ENCODE measurements around the gene KCNT2. TPM values are rescaled to one million over a fixed set of nuclear protein-coding genes. Genes with fewer than 3 reads are reported as not detected.

KCNT2 gene
- total RNA-seq, 2 experiments from 2014 or later = not detected

GRCh38 chr1:196260270-196260669, 348.0 kb downstream of the KCNT2 start:
- H3K27me3 Mint-ChIP-seq = no peaks in the 10 kb centered on the region
- no peak for DNase-seq
- POLR2A ChIA-PET = no interaction called here
- CTCF ChIA-PET = no interaction called here
- H3K4me3 Mint-ChIP-seq = no peak overlapping the region
- no peaks in the 10 kb centered on the region for H3K36me3 Mint-ChIP-seq (ENCODE audit: low read depth)
- no peak overlapping the region for H3K27ac Mint-ChIP-seq
- H3K9me3 Mint-ChIP-seq = no peaks in the 10 kb centered on the region
- no peaks in the 10 kb centered on the region for H3K4me1 Mint-ChIP-seq

DNA sequence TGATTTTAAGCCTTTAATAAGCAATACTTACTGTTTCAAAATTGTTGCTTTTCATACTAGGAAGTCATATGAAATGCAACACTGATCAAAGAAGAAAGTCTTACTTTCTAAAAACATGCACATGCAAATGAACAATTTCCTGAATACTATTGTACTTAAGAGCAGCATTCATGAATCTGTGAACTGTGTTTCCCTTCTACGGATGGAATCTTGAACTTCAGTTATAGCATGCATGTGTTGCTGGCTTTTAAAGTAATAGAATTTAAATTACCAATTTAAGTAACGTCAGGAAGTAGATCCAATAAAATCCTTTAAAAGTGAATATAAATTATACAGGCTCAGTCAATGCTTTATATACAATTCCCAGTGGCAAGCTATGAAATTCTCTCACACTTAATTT, 348.9 kb downstream of the KCNT2 start:
- H3K4me3 Mint-ChIP-seq = no peak overlapping the region
- POLR2A ChIA-PET = no interaction called here
- no peaks in the 10 kb centered on the region for H3K27me3 Mint-ChIP-seq
- CTCF ChIA-PET = no interaction called here
- H3K36me3 Mint-ChIP-seq (ENCODE audit: low read depth) = no peaks in the 10 kb centered on the region
- no peak overlapping the region for H3K27ac Mint-ChIP-seq
- H3K4me1 Mint-ChIP-seq = no peaks in the 10 kb centered on the region
- DNase-seq = no peak
- no peaks in the 10 kb centered on the region for H3K9me3 Mint-ChIP-seq

DNA sequence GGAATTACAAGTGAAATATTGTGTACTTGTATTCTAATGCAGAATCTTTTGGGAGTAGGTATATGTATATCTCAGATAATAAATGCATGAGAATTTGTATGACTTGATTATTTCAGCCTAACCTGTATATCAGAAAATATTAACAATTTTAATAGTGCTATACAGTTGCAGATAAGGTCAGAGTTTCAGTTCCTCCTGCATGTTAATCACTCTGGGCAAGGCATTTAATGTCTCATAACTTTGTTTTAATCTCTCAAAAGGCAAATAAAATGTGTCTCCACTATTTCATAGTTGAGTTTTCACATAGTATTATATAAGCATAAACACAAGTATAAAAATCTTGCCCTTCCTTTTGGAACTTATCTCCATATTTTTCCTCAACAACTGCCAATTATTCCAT, 352.5 kb downstream of the KCNT2 start:
- POLR2A ChIA-PET = no interaction called here
- H3K27ac Mint-ChIP-seq = no peak overlapping the region
- H3K9me3 Mint-ChIP-seq = no peaks in the 10 kb centered on the region
- CTCF ChIA-PET = no interaction called here
- no peaks in the 10 kb centered on the region for H3K27me3 Mint-ChIP-seq
- no peaks in the 10 kb centered on the region for H3K4me1 Mint-ChIP-seq
- H3K36me3 Mint-ChIP-seq (ENCODE audit: low read depth) = no peaks in the 10 kb centered on the region
- H3K4me3 Mint-ChIP-seq = no peak overlapping the region
- DNase-seq = no peak

DNA sequence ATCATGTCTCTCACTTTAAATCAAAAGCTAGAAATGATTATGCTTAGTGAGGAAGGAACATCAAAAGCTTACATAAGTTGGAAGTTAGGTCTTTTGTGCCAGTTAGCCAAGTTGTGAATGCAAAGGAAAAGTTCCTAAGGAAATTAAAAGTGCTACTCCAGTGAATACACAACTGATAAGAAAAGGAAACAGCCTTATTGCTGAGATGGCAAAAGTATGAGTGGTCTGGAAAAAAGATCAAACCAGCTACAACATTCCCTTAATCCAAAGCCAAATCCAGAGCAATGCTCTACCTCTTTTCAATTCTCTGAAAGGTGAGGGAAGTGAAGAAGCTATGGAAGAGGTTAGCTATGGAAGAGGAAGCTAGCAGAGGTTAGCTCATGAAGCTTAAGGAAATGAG, 378.7 kb downstream of the KCNT2 start:
- Mint-ChIP-seq H3K27me3 (no peaks in the 10 kb centered on the region), H3K9me3 (peaks cover 3% of the 10 kb centered on the region), H3K27ac (no peak overlapping the region), H3K4me1 (no peaks in the 10 kb centered on the region), H3K4me3 (no peak overlapping the region), H3K36me3 (ENCODE audit: low read depth) (no peaks in the 10 kb centered on the region)
- DNase-seq = no peak
- CTCF ChIA-PET = no interaction called here
- POLR2A ChIA-PET = no interaction called here

DNA sequence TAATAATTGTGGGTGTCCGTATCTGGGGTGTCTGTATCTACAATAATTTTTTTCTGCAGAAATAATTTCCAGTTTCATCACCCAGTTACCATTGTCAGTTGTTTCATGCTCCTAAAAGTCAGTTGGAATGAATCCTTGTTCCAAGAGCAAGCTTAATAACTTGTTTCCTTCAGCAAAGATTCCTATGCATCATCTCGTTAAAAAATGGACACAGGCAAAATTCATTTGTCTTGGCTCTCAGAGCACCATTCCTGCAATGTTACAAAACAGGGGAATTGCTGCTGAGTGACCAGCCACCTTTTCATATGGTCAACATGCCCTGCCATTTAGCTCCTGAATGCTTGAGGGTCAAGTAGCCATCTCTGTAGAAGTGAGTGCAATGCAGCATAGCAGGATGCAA, 393.4 kb downstream of the KCNT2 start:
- DNase-seq = no peak
- ChIA-PET CTCF (no interaction called here), POLR2A (no interaction called here)
- H3K36me3 Mint-ChIP-seq (ENCODE audit: low read depth) = no peaks in the 10 kb centered on the region
- no peaks in the 10 kb centered on the region for H3K4me1 Mint-ChIP-seq
- H3K27ac Mint-ChIP-seq = no peak overlapping the region
- H3K4me3 Mint-ChIP-seq = no peak overlapping the region
- H3K27me3 Mint-ChIP-seq = no peaks in the 10 kb centered on the region
- H3K9me3 Mint-ChIP-seq = no peaks in the 10 kb centered on the region

GRCh38 chr1:196209983-196210382, 398.3 kb downstream of the KCNT2 start:
- Mint-ChIP-seq H3K27me3 (no peaks in the 10 kb centered on the region), H3K27ac (no peak overlapping the region), H3K9me3 (no peaks in the 10 kb centered on the region), H3K4me3 (no peak overlapping the region), H3K36me3 (ENCODE audit: low read depth) (no peaks in the 10 kb centered on the region), H3K4me1 (no peaks in the 10 kb centered on the region)
- no peak for DNase-seq
- ChIA-PET POLR2A (no interaction called here), CTCF (no interaction called here)

- Mint-ChIP-seq H3K27me3 (no peaks in the 10 kb centered on the region), H3K4me1 (no peaks in the 10 kb centered on the region), H3K36me3 (ENCODE audit: low read depth) (no peaks in the 10 kb centered on the region), H3K27ac (no peak overlapping the region), H3K9me3 (no peaks in the 10 kb centered on the region), H3K4me3 (no peak overlapping the region)
- POLR2A ChIA-PET = no interaction called here
- CTCF ChIA-PET = no interaction called here
- DNase-seq = no peak
These were observed 399.0 kb downstream of the KCNT2 start for GRCh38 chr1:196209265-196209664.

- no peaks in the 10 kb centered on the region for H3K9me3 Mint-ChIP-seq
- H3K4me3 Mint-ChIP-seq = no peak overlapping the region
- ChIA-PET POLR2A (no interaction called here), CTCF (no interaction called here)
- H3K4me1 Mint-ChIP-seq = no peaks in the 10 kb centered on the region
- no peak overlapping the region for H3K27ac Mint-ChIP-seq
- H3K27me3 Mint-ChIP-seq = no peaks in the 10 kb centered on the region
- DNase-seq = no peak
- H3K36me3 Mint-ChIP-seq (ENCODE audit: low read depth) = no peaks in the 10 kb centered on the region
These were observed 400.5 kb downstream of the KCNT2 start for GRCh38 chr1:196207612-196208217.

- no peak for DNase-seq
- no peaks in the 10 kb centered on the region for H3K36me3 Mint-ChIP-seq (ENCODE audit: low read depth)
- ChIA-PET CTCF (no interaction called here), POLR2A (no interaction called here)
- H3K4me3 Mint-ChIP-seq = no peak overlapping the region
- H3K27ac Mint-ChIP-seq = no peak overlapping the region
- no peaks in the 10 kb centered on the region for H3K27me3 Mint-ChIP-seq
- H3K9me3 Mint-ChIP-seq = no peaks in the 10 kb centered on the region
- no peaks in the 10 kb centered on the region for H3K4me1 Mint-ChIP-seq
These were observed 402.4 kb downstream of the KCNT2 start for GRCh38 chr1:196205882-196206281.

DNA sequence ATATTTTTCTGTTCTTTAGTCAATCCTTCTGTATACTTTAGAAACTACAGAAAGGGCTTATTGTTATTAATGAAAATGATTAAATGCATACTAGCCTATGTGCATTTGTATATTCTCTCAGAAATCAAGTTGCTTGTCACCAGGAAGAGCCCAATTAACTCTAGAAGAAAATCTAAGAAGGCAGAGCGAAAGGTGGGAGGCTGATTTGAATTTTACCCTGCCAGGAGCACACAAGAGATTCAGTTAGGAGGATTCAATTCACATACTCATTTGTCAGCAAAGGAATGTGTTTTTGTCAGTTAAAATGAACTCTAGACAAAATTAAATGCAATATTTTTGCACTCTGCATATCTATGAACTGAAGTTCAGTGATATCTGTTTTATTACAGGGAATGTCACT, 411.8 kb downstream of the KCNT2 start:
- Mint-ChIP-seq H3K4me3 (no peak overlapping the region), H3K4me1 (no peaks in the 10 kb centered on the region)
- POLR2A ChIA-PET = no interaction called here

DNA sequence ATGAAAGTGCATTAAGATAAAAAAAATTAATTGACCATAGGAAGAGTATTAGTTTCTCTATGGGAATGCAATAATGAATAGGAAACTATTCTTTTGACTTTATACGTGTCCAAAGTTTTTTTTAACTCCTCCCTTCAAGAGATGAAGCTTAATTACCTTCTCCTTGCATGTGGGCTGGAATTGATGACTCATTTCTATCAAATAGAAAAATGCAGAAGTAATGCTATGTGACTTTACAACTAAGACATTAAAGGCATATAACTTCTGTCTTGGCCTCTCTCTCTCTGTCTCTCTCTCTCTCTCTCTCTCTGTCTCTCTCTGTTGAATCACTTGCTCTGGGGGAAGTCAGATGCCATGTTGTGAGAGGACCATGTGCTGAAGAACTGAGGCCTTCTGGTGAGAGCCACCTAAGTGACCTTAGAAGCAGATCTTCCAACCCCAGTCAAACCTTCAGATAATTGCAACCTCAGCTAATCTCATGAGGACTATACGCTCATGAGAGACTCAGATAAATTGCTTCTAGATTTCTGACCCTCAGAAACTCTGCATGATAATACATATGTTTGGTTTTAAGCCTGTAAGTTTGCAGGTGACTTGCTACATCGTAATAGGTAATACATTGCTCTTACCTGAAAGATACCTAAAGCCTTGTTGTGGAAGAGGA, 414.2 kb downstream of the KCNT2 start:
- CTCF ChIA-PET = no interaction called here
- no peaks in the 10 kb centered on the region for H3K36me3 Mint-ChIP-seq (ENCODE audit: low read depth)
- POLR2A ChIA-PET = no interaction called here
- H3K4me3 Mint-ChIP-seq = no peak overlapping the region
- no peak overlapping the region for H3K27ac Mint-ChIP-seq
- no peaks in the 10 kb centered on the region for H3K27me3 Mint-ChIP-seq
- no peak for DNase-seq
- H3K4me1 Mint-ChIP-seq = no peaks in the 10 kb centered on the region
- H3K9me3 Mint-ChIP-seq = peaks cover 2% of the 10 kb centered on the region

More for the DNA sequence above, 411.8 kb downstream of the KCNT2 start:
- no peak for DNase-seq
- Mint-ChIP-seq H3K27ac (no peak overlapping the region), H3K36me3 (ENCODE audit: low read depth) (no peaks in the 10 kb centered on the region), H3K27me3 (no peaks in the 10 kb centered on the region), H3K9me3 (peaks cover 2% of the 10 kb centered on the region)
- CTCF ChIA-PET = no interaction called here

- no peaks in the 10 kb centered on the region for H3K4me1 Mint-ChIP-seq
- H3K27me3 Mint-ChIP-seq = no peaks in the 10 kb centered on the region
- H3K9me3 Mint-ChIP-seq = no peaks in the 10 kb centered on the region
- H3K27ac Mint-ChIP-seq = no peak overlapping the region
- DNase-seq = no peak
- H3K36me3 Mint-ChIP-seq (ENCODE audit: low read depth) = no peaks in the 10 kb centered on the region
- H3K4me3 Mint-ChIP-seq = no peak overlapping the region
- ChIA-PET CTCF (no interaction called here), POLR2A (no interaction called here)
These were observed 424.3 kb downstream of the KCNT2 start for GRCh38 chr1:196183941-196184340.

DNA sequence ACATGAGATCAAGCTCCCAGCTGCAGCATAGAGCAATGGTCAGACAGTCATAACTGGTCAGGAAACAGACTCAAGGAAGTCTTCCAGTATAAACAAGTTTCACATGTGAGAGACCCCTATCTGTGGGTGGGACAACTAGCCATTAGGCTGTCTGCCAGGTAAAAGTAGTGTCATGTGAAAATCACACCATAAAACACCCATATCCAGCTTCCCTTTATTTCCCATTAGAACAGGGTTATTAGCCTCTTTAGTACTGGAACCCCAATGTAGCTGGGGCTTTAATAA, 426.7 kb downstream of the KCNT2 start:
- Mint-ChIP-seq H3K36me3 (ENCODE audit: low read depth) (no peaks in the 10 kb centered on the region), H3K4me3 (no peak overlapping the region), H3K27me3 (no peaks in the 10 kb centered on the region), H3K4me1 (no peaks in the 10 kb centered on the region), H3K9me3 (no peaks in the 10 kb centered on the region), H3K27ac (no peak overlapping the region)
- ChIA-PET CTCF (interaction anchor here (0.6 kb wide), 1 partner anchor 1617 kb away, joined by 3 read pairs; no protein-coding TSS in a partner anchor), POLR2A (no interaction called here)
- DNase-seq = no peak

DNA sequence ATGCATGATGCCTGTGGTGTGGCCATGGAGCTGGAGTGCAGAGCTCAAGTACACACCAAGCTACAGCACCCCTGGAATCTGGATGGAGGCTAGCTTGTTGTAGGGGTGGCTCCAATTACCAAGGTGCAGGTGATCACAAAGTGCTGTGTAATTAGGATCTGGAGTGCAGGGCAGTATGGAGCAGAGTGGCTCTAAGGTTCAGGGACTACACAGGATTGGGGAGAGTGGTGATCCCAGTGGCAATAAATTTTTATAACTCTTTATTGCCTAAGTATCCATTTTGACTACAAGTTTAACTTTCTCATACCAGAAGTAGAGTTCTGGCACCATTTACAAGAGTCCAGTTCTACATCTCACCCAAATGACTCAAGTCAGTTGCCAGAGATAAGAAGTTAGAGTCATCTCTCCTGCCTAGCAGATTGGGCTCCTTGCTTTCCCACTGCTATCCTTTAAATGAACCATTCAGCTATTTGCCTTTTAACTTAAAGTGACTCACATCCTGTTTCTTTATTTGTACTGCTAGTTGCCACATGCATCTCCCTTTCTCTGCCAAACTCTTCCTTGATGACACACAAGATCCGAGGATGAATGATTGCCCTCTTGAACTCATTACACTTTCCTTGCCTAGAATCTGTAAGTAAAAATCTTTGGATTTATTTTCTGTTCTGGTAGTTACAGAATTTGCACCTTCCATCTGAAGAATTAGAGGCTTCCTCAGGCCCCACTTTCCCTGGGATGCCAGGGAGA, 427.2 kb downstream of the KCNT2 start:
- ChIA-PET CTCF (interaction anchor here (0.6 kb wide), 1 partner anchor 1617 kb away, joined by 3 read pairs; no protein-coding TSS in a partner anchor), POLR2A (no interaction called here)
- H3K27ac Mint-ChIP-seq = no peak overlapping the region
- no peaks in the 10 kb centered on the region for H3K36me3 Mint-ChIP-seq (ENCODE audit: low read depth)
- H3K4me3 Mint-ChIP-seq = no peak overlapping the region
- no peaks in the 10 kb centered on the region for H3K9me3 Mint-ChIP-seq
- H3K27me3 Mint-ChIP-seq = no peaks in the 10 kb centered on the region
- no peak for DNase-seq
- H3K4me1 Mint-ChIP-seq = no peaks in the 10 kb centered on the region
